Stromal cell of bone marrow (primary cell): Measurements from ENCODE around the gene SEMA6B.
"Not testable (repeated sequence)": the region's sequence is repeated elsewhere in the genome, so short reads cannot be mapped to it uniquely, and the experiment has no call there.

Experiments
- DNase-seq: peaks from one replicate; pipeline ENCODE4 v3.0.0-alpha.2; 2012; ENCODE audit warnings: low read depth

SEMA6B gene

GRCh38 chr19:4559569-4559968 is at the start of gene SEMA6B:
TSS of gene SEMA6B (minus strand) at chr19:4559684. CDS start at chr19:4558457, 1,227 bp downstream.
- DNase-seq: no peak

- no peak for DNase-seq
Measured at GRCh38 chr19:4606921-4607678, 47.6 kb upstream of the SEMA6B start.

GRCh38 chr19:4606181-4606580 is 46.7 kb upstream of the SEMA6B start:
- DNase-seq: no peak

- no peak for DNase-seq
Measured at GRCh38 chr19:4604912-4605311, 45.4 kb upstream of the SEMA6B start.

GRCh38 chr19:4602915-4603314 is 43.4 kb upstream of the SEMA6B start:
- no peak for DNase-seq

- DNase-seq: no peak
Measured at GRCh38 chr19:4602173-4602788, 42.8 kb upstream of the SEMA6B start.

- no peak for DNase-seq
Measured at GRCh38 chr19:4600893-4601292, 41.4 kb upstream of the SEMA6B start.

- DNase-seq: no peak
Measured at GRCh38 chr19:4600082-4600481, 40.6 kb upstream of the SEMA6B start.

- DNase-seq: no peak
Measured at GRCh38 chr19:4598712-4599111, 39.2 kb upstream of the SEMA6B start.

- DNase-seq: no peak
Measured at GRCh38 chr19:4597975-4598671, 38.6 kb upstream of the SEMA6B start.

- DNase-seq: no peak
Measured at GRCh38 chr19:4597278-4597974, 37.9 kb upstream of the SEMA6B start.

- no peak for DNase-seq
Measured at GRCh38 chr19:4596033-4596904, 36.8 kb upstream of the SEMA6B start.

GRCh38 chr19:4595158-4595557 is 35.7 kb upstream of the SEMA6B start:
- DNase-seq: not testable (repeated sequence)

GRCh38 chr19:4594201-4594600 is 34.7 kb upstream of the SEMA6B start:
- no peak for DNase-seq

GRCh38 chr19:4593409-4593851 is 33.9 kb upstream of the SEMA6B start:
- DNase-seq: peak; percentile 53

- no peak for DNase-seq
Measured at GRCh38 chr19:4592445-4592844, 33.0 kb upstream of the SEMA6B start.

- DNase-seq: no peak
Measured at GRCh38 chr19:4591320-4591719, 31.8 kb upstream of the SEMA6B start.

GRCh38 chr19:4590559-4590958 is 31.1 kb upstream of the SEMA6B start:
- DNase-seq: no peak

- no peak for DNase-seq
Measured at GRCh38 chr19:4589579-4590410, 30.3 kb upstream of the SEMA6B start.

GRCh38 chr19:4588291-4588761 is 28.8 kb upstream of the SEMA6B start:
- no peak for DNase-seq
